OCI-LY1 (cell line): ENCODE data around the gene ADAR.

Source experiments
- H2AFZ ChIP-seq: fragments of 200-600 bp; sonication (generic), shearing (Covaris generic); 2 replicates; pipeline ENCODE4 v1.6.0; 2014; ENCODE audit warnings: antibody characterized with exemption, mild to moderate bottlenecking, low read length
- H3F3A ChIP-seq: fragments of 200-600 bp; sonication (generic), shearing (Covaris generic); 2 replicates; pipeline ENCODE4 v1.6.0; 2014; ENCODE audit warnings: mild to moderate bottlenecking, antibody characterized with exemption, low read length, moderate library complexity; ENCODE audit not compliant: insufficient read depth
- H3K27ac ChIP-seq: fragments of 200-600 bp; sonication (generic); 2 replicates; pipeline ENCODE4 v1.5.1; 2014; ENCODE audit warnings: low read length, mixed run types, mild to moderate bottlenecking, low read depth; ENCODE audit not compliant: poor library complexity, severe bottlenecking
- H3K27me3 ChIP-seq: fragments of 200-600 bp; sonication (generic); 2 replicates; pipeline ENCODE4 v1.6.0; 2014; ENCODE audit warnings: antibody characterized with exemption, mild to moderate bottlenecking, low read length, moderate library complexity; ENCODE audit not compliant: insufficient read depth
- H3K36me3 ChIP-seq: fragments of 200-600 bp; sonication (generic); 2 replicates; pipeline ENCODE4 v1.6.1; 2014; ENCODE audit warnings: mild to moderate bottlenecking, antibody characterized with exemption, low read length, moderate library complexity, mixed read lengths; ENCODE audit not compliant: insufficient read depth
- H3K4me1 ChIP-seq: fragments of 200-600 bp; sonication (generic); 2 replicates; pipeline ENCODE4 v1.5.1; 2014; ENCODE audit warnings: mild to moderate bottlenecking, low read length, moderate library complexity; ENCODE audit not compliant: insufficient read depth, severe bottlenecking
- H3K4me2 ChIP-seq: fragments of 200-600 bp; sonication (generic), shearing (Covaris generic); 2 replicates; pipeline ENCODE4 v1.6.1; 2014; ENCODE audit warnings: low read length
- H3K4me3 ChIP-seq: fragments of 200-600 bp; sonication (generic); 2 replicates; pipeline ENCODE4 v1.5.1; 2014; ENCODE audit warnings: low read length, low read depth, mild to moderate bottlenecking, mixed read lengths; ENCODE audit not compliant: poor library complexity, severe bottlenecking
- H3K79me2 ChIP-seq: fragments of 200-600 bp; shearing (Covaris generic); 2 replicates; pipeline ENCODE4 v1.6.1; 2016; ENCODE audit warnings: mixed run types, low read length, mixed read lengths; ENCODE audit not compliant: insufficient read depth
- H3K9ac ChIP-seq: fragments of 200-600 bp; sonication (generic), shearing (Covaris generic); 2 replicates; pipeline ENCODE4 v1.6.1; 2014; ENCODE audit warnings: mild to moderate bottlenecking, low read length, mixed read lengths
- H3K9me2 ChIP-seq: fragments of 200-600 bp; sonication (generic), shearing (Covaris generic); 2 replicates; pipeline ENCODE4 v1.6.1; 2014; ENCODE audit warnings: low read depth, mild to moderate bottlenecking, low read length, mixed read lengths
- H3K9me3 ChIP-seq: fragments of 200-600 bp; shearing (Covaris generic); 2 replicates; pipeline ENCODE4 v1.6.1; 2014; ENCODE audit warnings: low read length, mixed read lengths
- H4K20me1 ChIP-seq: fragments of 200-600 bp; sonication (generic), shearing (Covaris generic); 2 replicates; pipeline ENCODE4 v1.6.0; 2016; ENCODE audit warnings: mild to moderate bottlenecking, low read length; ENCODE audit not compliant: insufficient read depth
- EZH2 ChIP-seq: fragments of 200-600 bp; sonication (generic), shearing (Covaris generic); IDR thresholded peaks from 2 replicates; pipeline ENCODE4 v1.8.0; 2017; ENCODE audit warnings: borderline replicate concordance, mixed run types, mild to moderate bottlenecking, antibody characterized with exemption, low read length, moderate library complexity, mixed read lengths
- TF ChIP-seq, protein P1 (sequence below): fragments of 200-600 bp; sonication (generic), shearing (Covaris generic); IDR thresholded peaks from 2 replicates; pipeline ENCODE4 v1.5.1; 2017; ENCODE audit warnings: mild to moderate bottlenecking, antibody characterized with exemption, low read length, moderate library complexity, mixed read lengths

ADAR gene

GRCh38 chr1:154595621-154596020 is 12.4 kb downstream of the ADAR start:
- Histone ChIP-seq H3K27ac (no peak overlapping the region), H3K4me2 (no peak overlapping the region), H3K4me3 (no peak overlapping the region), H3K9me3 (no peaks in the 10 kb centered on the region), H4K20me1 (no peaks in the 10 kb centered on the region), H3K36me3 (peaks cover 94% of the 10 kb centered on the region), H3K27me3 (no peaks in the 10 kb centered on the region), H3F3A (no peaks in the 10 kb centered on the region), H3K9ac (no peak overlapping the region), H3K9me2 (no peaks in the 10 kb centered on the region), H2AFZ (no peak overlapping the region), H3K79me2 (no peaks in the 10 kb centered on the region), H3K4me1 (no peaks in the 10 kb centered on the region)
- no peak for TF ChIP-seq EZH2
- TF ChIP-seq, protein P1, sequence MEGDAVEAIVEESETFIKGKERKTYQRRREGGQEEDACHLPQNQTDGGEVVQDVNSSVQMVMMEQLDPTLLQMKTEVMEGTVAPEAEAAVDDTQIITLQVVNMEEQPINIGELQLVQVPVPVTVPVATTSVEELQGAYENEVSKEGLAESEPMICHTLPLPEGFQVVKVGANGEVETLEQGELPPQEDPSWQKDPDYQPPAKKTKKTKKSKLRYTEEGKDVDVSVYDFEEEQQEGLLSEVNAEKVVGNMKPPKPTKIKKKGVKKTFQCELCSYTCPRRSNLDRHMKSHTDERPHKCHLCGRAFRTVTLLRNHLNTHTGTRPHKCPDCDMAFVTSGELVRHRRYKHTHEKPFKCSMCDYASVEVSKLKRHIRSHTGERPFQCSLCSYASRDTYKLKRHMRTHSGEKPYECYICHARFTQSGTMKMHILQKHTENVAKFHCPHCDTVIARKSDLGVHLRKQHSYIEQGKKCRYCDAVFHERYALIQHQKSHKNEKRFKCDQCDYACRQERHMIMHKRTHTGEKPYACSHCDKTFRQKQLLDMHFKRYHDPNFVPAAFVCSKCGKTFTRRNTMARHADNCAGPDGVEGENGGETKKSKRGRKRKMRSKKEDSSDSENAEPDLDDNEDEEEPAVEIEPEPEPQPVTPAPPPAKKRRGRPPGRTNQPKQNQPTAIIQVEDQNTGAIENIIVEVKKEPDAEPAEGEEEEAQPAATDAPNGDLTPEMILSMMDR = no peak

- Histone ChIP-seq H2AFZ (no peak overlapping the region), H3K9me2 (no peaks in the 10 kb centered on the region), H3K9me3 (no peaks in the 10 kb centered on the region), H3K27ac (no peak overlapping the region), H3K27me3 (no peaks in the 10 kb centered on the region), H3F3A (no peaks in the 10 kb centered on the region), H4K20me1 (no peaks in the 10 kb centered on the region), H3K4me1 (no peaks in the 10 kb centered on the region), H3K36me3 (peaks cover 98% of the 10 kb centered on the region), H3K79me2 (no peaks in the 10 kb centered on the region), H3K9ac (no peak overlapping the region), H3K4me2 (no peak overlapping the region), H3K4me3 (no peak overlapping the region)
- no peak for TF ChIP-seq EZH2
- TF ChIP-seq, protein P1 = no peak
These were observed 13.2 kb downstream of the ADAR start for GRCh38 chr1:154594811-154595210.

DNA sequence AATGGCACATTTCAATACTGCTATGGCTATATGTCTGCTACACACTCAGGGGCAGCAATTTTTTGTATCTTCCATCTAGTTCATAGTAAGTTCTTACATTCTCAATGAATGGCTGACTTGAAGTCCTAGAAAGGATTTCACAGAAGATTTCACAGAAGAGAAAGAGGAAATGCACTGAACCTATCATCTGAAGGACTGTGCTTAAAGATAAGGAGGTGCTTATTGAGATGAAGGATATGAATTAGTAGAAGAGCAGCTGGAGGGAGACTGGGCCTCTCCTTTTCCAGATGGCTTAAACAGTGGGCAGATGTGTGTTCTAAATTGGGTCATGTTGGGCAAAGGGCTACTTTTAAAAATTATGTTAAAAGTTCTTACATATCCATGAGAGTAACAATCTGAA is 14.6 kb downstream of the ADAR start:
- Histone ChIP-seq H4K20me1 (no peaks in the 10 kb centered on the region), H3K9me3 (no peaks in the 10 kb centered on the region), H3K9ac (no peak overlapping the region), H3K9me2 (no peaks in the 10 kb centered on the region), H3K27ac (no peak overlapping the region), H3K4me3 (no peak overlapping the region), H3K27me3 (no peaks in the 10 kb centered on the region), H3K79me2 (no peaks in the 10 kb centered on the region), H3K36me3 (peaks cover 98% of the 10 kb centered on the region), H3K4me2 (no peak overlapping the region), H3F3A (no peaks in the 10 kb centered on the region), H2AFZ (no peak overlapping the region), H3K4me1 (no peaks in the 10 kb centered on the region)
- TF ChIP-seq, protein P1 = no peak
- TF ChIP-seq EZH2 = no peak
